Neural crest cell (in vitro differentiated cells): ENCODE measurements around the gene SDSL. TPM values are rescaled to one million over a fixed set of nuclear protein-coding genes. Genes with fewer than 3 reads are reported as not detected.

Experiments used
- DNase-seq: peaks from one replicate; pipeline ENCODE4 v3.0.0; 2021; ENCODE audit warnings: low read depth, mixed read lengths, low spot score
- H3K27ac Mint-ChIP-seq: one replicate; pipeline ENCODE4 v1.8.0; 2021; ENCODE audit warnings: mild to moderate bottlenecking, mixed read lengths; ENCODE audit not compliant: unreplicated experiment
- H3K27me3 Mint-ChIP-seq: 2 replicates; pipeline ENCODE4 v1.8.0; 2021; ENCODE audit warnings: low read depth, mild to moderate bottlenecking, mixed read lengths
- H3K36me3 Mint-ChIP-seq: 2 replicates; pipeline ENCODE4 v1.8.0; 2021; ENCODE audit warnings: low read depth, mild to moderate bottlenecking, mixed read lengths
- H3K4me1 Mint-ChIP-seq: 2 replicates; pipeline ENCODE4 v1.8.0; 2021; ENCODE audit warnings: mixed read lengths
- H3K4me3 Mint-ChIP-seq: one replicate; pipeline ENCODE4 v1.8.0; 2021; ENCODE audit warnings: mild to moderate bottlenecking, mixed read lengths
- H3K9me3 Mint-ChIP-seq: 2 replicates; pipeline ENCODE4 v1.8.0; 2021; ENCODE audit warnings: mixed read lengths
- CTCF ChIP-seq: fragments of 200-600 bp; sonication (generic); conservative IDR thresholded peaks from 2 replicates; pipeline ENCODE4 v1.5.0; 2021; ENCODE audit warnings: antibody characterized with exemption, mild to moderate bottlenecking
- total RNA-seq: library from RNA; stranded (reverse); gene quantifications from 2 replicates; pipeline ENCODE4 v1.2.1, GENCODE V29; 2021

The SDSL gene
- total RNA-seq, 1 donor from 2014 or later: 1.5 TPM

GRCh38 chr12:113473942-113474341 is 51.8 kb downstream of the SDSL start:
- TF ChIP-seq CTCF: no peak
- Mint-ChIP-seq H3K9me3 (no peaks in the 10 kb centered on the region), H3K4me1 (no peaks in the 10 kb centered on the region), H3K4me3 (no peak overlapping the region), H3K27me3 (peaks cover 97% of the 10 kb centered on the region), H3K36me3 (no peaks in the 10 kb centered on the region), H3K27ac (no peak overlapping the region)
- no peak for DNase-seq

- no peak for TF ChIP-seq CTCF
- Mint-ChIP-seq H3K36me3 (no peaks in the 10 kb centered on the region), H3K4me3 (no peak overlapping the region), H3K27me3 (peaks cover 97% of the 10 kb centered on the region), H3K27ac (no peak overlapping the region), H3K9me3 (no peaks in the 10 kb centered on the region), H3K4me1 (no peaks in the 10 kb centered on the region)
- DNase-seq: no peak
Observed at GRCh38 chr12:113474635-113475436, 52.7 kb downstream of the SDSL start.

GRCh38 chr12:113475451-113476175 is 53.4 kb downstream of the SDSL start:
- H3K27ac Mint-ChIP-seq: no peak overlapping the region
- H3K4me1 Mint-ChIP-seq: no peaks in the 10 kb centered on the region

GRCh38 chr12:113476176-113476986 is 54.2 kb downstream of the SDSL start:
- no peak for DNase-seq
- no peak overlapping the region for H3K27ac Mint-ChIP-seq
- H3K9me3 Mint-ChIP-seq: no peaks in the 10 kb centered on the region
- no peak for TF ChIP-seq CTCF
- peaks cover 97% of the 10 kb centered on the region for H3K27me3 Mint-ChIP-seq
- no peaks in the 10 kb centered on the region for H3K4me1 Mint-ChIP-seq
- H3K36me3 Mint-ChIP-seq: no peaks in the 10 kb centered on the region
- H3K4me3 Mint-ChIP-seq: no peak overlapping the region

More at GRCh38 chr12:113475451-113476175, 53.4 kb downstream of the SDSL start:
- no peaks in the 10 kb centered on the region for H3K36me3 Mint-ChIP-seq
- H3K9me3 Mint-ChIP-seq: no peaks in the 10 kb centered on the region
- H3K4me3 Mint-ChIP-seq: no peak overlapping the region
- DNase-seq: no peak
- TF ChIP-seq CTCF: no peak
- H3K27me3 Mint-ChIP-seq: peaks cover 97% of the 10 kb centered on the region

GRCh38 chr12:113477171-113477841 is 55.1 kb downstream of the SDSL start:
- H3K4me1 Mint-ChIP-seq: no peaks in the 10 kb centered on the region
- no peaks in the 10 kb centered on the region for H3K9me3 Mint-ChIP-seq
- no peak overlapping the region for H3K27ac Mint-ChIP-seq
- no peaks in the 10 kb centered on the region for H3K36me3 Mint-ChIP-seq
- DNase-seq: no peak
- no peak for TF ChIP-seq CTCF
- H3K27me3 Mint-ChIP-seq: peaks cover 98% of the 10 kb centered on the region
- no peak overlapping the region for H3K4me3 Mint-ChIP-seq
